HG02884 (cell line): Measurements from ENCODE around the gene ADARB2.

Experiments
- ATAC-seq: cut with Tn5 transposase; IDR thresholded peaks from one replicate; pipeline ENCODE4 v1.9.1; 2021; ENCODE audit warnings: mild to moderate bottlenecking, moderate library complexity; ENCODE audit not compliant: unreplicated experiment

ADARB2 gene

GRCh38 chr10:1308962-1309616 is 428.2 kb downstream of the ADARB2 start:
- no peak for ATAC-seq

DNA sequence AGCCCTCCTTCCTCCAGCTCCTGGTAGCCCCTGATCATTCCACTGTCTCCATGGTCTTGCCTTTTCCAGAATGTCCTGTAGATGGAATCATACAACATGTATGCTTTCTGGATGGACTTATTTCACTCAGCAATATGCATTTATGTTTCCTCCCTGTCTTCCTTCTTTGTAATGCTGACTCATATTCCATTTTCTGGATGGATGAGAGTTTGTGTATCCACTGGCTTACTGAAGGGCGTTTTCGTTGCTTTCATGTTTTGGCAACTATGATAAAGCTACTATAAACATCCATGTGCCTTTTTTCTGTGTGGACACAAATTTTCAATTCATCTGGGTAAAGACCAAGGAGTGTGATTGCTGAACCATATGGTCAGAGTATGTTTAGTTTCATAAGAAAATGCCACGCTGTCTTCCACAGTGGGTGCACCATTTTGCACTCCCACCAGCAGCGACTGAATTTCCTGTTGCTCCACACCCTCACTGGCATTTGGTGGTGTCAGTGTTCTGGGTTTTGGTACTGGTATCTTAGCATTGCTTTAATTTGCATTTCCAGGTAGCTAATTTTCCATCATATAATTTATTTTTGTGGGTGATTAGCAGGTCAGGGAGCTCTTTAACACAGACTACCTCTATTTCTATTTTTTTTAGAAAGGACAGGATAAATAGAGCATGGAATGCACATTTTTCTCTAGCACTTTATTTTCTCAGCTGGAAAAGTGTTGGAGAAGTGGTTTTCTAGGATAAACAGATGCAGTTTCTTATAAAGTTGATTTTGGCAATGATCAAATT is 429.0 kb downstream of the ADARB2 start:
- ATAC-seq = no peak

DNA sequence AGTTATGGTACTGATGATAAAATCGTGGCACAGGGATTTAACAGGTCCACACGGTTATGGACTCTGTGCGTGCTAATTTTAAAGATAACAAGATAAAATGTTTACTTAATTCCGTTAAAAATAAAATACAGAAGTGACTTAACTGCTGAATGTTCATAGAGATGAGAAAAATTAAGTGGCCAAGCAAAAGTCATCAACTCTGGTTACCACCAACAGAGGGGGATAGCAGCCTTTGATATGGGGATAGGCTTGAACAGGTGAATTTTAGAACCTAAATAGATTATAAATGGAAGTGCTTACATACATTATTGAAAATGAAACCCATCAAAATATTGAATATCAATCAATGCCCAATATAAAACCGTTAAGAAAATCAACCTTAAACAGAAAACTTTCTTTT is 436.2 kb downstream of the ADARB2 start:
- ATAC-seq = no peak

DNA sequence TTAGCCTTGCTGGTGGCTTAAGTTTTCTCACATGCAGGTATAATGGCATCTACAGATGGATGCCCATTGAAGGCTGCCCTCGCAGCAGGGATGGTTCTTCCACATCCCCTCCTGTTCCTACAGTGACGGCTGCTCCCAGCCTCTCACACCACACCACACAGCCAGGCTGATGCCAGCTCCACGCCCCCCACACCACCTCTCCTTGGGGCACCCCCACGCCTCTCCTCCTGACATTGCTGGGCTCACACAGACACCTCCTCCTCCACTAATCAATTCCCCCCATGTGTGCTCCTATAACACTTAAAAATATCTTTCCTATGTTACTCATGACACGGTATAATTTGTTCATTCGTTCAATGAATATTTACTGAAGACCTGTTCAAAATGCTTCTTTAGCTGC is 437.1 kb downstream of the ADARB2 start:
- no peak for ATAC-seq

DNA sequence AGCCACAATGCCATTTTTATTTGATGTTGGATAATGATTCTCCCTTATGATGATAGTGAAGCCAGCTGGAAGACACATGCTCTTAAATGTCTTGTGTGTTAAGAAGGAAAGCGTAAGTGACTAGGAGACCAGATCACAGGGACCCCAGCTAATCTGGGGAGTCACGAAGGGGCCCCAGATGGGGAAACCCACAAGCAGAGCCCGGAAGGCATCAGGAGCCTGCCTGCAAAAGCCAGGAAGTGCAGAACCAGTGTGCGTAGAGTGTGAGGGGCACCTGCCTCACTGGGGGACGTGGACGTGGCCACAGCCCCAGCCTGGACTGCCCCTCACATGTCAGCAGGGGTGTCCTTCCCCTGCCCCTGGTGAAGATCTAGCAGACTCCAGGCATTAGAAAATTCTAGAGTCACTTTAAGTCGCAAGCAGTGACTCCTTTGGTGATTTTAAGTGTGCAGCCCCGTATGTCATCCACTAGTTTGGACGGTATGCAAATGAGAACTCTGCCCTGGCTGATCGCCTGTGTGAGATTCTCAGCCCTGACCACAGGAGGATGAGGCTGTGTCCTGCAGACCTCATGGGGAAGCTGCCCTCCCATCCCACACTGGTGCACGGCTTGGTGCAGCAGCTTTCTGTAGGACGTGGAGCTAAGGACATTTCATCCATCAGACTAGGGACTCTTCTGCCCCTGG is 438.1 kb downstream of the ADARB2 start:
- no peak for ATAC-seq

- ATAC-seq = no peak
Measured at GRCh38 chr10:1297566-1298301, 439.6 kb downstream of the ADARB2 start.

- no peak for ATAC-seq
Measured at GRCh38 chr10:1295756-1296480, 441.4 kb downstream of the ADARB2 start.

GRCh38 chr10:1294748-1295147 is 442.6 kb downstream of the ADARB2 start:
- ATAC-seq = no peak

GRCh38 chr10:1293636-1294435 is 443.5 kb downstream of the ADARB2 start:
- no peak for ATAC-seq

GRCh38 chr10:1293157-1293556 is 444.2 kb downstream of the ADARB2 start:
- ATAC-seq = no peak

- ATAC-seq = no peak
Measured at GRCh38 chr10:1292611-1293031, 444.7 kb downstream of the ADARB2 start.

- no peak for ATAC-seq
Measured at GRCh38 chr10:1291178-1292090, 445.9 kb downstream of the ADARB2 start.

DNA sequence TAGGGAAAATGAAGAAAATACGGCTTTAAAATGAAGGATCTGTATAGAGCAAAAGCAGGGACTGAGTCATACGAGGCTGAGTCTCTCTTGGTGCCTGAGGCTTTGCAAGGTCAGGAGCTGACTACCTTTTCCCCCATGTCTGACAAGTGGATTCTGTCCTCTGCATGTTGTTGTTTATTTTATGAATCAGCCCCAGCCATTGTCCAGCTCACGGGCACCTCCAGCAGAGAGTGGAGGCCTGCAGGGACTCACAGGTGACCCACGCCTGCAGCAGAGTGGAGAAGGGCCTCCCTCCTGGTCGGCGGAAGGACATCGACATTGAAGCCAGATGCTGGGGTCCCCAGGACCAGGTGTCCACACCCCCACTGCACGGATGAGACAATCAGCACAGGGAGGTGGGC is 447.3 kb downstream of the ADARB2 start:
- no peak for ATAC-seq

DNA sequence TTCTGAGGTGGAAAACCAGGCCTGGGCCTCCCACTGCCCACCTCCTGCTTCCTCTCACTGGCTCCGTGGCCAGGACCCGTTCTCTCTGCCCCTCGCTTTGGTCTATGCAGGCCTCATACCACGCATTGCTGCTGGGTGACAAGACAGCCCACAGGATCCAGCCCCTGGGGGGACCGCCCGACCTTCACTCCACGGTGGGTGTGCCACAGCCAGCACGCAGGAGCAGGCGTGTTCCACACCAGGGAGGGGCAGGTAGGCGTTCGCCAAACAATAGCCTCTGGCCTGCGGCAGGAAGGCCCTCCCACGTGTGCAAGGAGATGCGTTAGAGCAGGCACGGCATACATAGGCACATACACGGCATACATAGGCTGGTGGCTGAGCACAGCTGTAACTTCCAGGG is 447.7 kb downstream of the ADARB2 start:
- no peak for ATAC-seq

- no peak for ATAC-seq
Measured at GRCh38 chr10:1287971-1288401, 449.3 kb downstream of the ADARB2 start.

DNA sequence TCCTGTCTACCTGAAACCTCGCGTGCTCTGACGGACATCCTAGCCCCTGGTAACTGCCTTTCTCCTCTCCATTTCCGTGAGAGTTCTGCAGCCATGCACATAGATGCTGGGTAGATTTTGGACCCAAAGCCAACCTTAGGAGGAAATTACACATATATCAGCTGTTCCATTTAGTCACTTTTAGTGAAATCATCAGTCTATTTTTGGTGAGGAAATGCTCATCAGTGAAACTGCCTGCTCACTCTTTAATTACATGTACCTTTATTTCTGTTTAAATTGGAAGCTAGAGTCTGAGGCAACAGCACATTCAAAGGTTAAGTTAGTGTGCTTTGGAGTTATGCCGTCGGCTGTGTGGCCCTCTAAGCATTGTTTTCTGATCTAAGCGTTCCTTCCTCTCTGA is 449.8 kb downstream of the ADARB2 start:
- no peak for ATAC-seq

DNA sequence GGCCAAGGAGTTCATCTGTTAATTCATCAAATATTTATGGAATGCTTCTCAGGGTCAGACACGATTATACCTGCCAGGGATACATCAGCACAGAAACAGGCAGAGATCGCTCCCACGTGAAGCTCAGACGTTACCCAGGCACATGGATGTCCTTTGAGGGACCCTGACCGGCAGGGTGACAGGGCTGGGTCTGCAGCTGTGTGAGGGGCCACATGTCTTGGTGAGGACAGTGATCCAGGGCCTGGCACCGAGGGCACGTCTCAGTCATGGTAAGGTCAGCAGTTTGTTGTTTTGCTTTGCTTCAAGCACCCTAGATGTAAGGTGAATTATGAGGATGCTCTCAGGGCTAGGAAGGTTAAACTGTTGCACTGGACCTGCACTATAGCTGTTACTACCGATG is 453.2 kb downstream of the ADARB2 start:
- ATAC-seq = no peak

- ATAC-seq = no peak
Measured at GRCh38 chr10:1281405-1281782, 455.9 kb downstream of the ADARB2 start.
